Kidney glomerular epithelial cell (primary cell): ENCODE measurements around the gene C19orf18.
"Not testable (repeated sequence)": the region's sequence is repeated elsewhere in the genome, so short reads cannot be mapped to it uniquely, and the experiment has no call there.

ENCODE experiments used
- DNase-seq: peaks from one replicate; lab custom pipeline; 2025; lab: John Stamatoyannopoulos, UW

Gene C19orf18

DNA sequence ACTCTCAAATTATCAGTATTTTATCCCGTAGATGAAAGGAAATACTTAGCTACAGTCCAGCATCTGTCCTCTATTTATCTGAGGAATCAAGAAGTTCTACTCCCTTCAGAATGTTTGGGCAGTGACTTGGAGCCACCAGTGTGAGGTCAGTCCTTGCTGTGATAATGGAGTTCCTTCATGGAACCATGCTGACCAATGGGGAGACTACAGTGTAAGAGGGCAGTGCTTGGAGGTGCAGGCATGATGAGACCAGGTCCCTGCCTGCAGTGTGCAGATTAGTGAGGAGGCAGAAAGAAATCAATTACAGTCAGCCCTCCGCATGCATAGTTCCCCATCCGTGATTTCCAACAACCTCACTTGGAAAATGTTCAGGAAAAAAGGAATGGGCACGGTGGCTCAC is at the start of gene C19orf18:
TSS of gene C19orf18 (minus strand) at position 101 of the 400 bp plus-strand sequence. CDS start 102 bp downstream, outside the sequence.
- no peak for DNase-seq

DNA sequence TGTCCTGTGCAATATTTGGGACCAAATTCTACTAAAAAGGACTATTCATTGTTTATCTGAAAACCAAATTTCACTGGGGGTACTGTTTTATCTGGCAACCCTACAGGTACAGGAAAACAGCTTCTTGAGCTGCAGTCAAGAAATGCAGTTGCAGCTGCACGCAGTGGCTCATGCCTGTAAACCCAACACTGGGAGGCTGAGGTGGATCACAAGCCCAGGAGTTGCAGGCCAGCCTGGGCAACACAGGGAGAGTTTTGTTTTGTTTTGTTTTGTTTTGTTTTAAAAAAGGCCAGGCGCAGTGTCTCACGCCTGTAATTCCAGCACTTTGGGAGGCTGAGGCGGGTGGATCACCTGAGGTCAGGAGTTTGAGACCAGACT is 47.9 kb upstream of the C19orf18 start:
- no peak for DNase-seq

DNA sequence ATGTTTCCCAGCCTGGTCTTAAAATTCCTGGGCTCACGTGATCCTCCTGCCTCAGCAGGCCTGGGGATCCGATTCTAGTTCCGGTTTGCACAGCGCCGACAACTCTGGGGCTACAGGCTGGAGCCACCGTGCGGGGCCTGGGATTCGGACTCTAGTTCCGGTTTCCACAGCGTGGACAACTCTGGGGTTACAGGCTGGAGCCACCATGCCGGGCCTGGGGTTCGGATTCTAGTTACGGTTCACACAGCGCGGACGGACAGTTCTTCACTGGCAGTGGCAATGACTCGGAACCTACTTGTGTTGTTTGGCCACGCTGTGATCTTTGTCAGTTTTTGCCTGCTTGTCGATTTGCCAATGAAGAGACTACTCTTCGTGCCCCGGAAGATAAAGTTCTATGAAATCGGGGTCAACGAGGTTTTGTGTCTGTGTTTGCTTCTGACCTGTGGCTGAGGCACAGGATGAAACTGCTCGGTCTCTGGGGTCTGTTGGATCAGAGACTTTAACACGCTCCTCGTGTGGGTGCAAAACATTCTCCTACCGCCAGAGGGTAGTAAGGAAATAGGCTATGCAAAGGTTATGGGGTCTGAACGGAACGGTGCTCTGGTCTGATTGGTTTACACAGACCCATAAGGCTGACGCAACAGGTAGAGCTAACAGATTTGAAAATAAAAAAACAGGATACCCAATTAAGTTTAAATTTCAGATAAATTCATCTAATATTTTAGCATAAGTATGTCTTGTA is 47.4 kb upstream of the C19orf18 start:
- DNase-seq: no peak

DNA sequence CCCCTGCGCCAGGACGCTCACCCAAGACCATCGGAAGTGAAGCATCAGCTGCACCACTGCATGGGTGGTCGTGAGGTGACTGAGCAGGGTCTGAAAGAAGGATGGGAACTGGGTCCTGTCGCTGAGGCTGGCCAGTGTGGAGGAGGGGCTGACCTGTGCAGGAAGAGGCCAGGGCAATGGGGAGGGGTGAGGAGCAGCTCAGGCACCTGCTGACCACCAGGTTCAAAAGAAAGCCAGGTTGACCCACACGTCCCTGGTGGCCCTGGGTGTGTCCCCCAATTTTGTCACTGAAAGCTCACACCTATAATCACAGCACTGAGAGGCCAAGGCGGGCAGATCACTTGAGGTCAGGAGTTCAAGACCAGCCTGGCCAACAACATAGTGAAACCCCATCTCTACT is 45.8 kb upstream of the C19orf18 start:
- no peak for DNase-seq

DNA sequence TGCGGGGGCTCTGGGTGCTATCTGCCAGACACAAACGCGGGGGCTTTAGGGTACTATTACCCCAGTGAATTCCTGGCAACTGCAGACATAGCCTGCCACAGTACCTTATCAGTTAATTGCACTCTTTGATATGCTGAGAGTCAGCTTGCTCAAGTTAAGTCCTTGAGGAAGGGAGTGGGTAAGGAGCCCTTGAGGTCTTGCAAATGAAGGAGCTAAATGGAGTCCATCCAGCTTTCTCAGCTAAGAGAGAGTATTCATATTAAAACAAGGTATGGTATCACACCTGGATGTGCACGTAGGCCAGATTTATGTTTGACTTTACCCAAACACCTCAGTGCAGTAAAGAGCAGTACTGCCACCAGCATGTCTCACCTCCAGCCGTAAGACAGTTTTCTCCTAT is 39.8 kb upstream of the C19orf18 start:
- no peak for DNase-seq

DNA sequence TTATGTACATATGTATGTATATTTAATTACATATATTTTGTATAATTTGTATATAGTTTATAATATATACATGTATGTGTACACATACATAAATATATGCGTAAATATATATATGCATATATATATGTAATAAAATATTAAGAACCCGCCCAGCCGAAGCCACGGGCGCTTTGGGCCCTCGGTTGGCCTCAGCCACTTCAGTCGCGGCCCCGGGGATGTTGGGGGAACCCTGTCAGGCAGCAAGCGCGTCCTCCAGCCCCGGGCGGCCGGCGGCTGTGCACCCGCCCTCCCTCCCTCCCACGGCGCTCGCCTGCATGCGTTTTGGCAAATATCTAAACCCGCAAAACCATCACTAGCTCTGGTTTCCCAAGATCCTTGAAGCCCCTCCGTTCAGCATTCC is 36.2 kb upstream of the C19orf18 start:
- no peak for DNase-seq

DNA sequence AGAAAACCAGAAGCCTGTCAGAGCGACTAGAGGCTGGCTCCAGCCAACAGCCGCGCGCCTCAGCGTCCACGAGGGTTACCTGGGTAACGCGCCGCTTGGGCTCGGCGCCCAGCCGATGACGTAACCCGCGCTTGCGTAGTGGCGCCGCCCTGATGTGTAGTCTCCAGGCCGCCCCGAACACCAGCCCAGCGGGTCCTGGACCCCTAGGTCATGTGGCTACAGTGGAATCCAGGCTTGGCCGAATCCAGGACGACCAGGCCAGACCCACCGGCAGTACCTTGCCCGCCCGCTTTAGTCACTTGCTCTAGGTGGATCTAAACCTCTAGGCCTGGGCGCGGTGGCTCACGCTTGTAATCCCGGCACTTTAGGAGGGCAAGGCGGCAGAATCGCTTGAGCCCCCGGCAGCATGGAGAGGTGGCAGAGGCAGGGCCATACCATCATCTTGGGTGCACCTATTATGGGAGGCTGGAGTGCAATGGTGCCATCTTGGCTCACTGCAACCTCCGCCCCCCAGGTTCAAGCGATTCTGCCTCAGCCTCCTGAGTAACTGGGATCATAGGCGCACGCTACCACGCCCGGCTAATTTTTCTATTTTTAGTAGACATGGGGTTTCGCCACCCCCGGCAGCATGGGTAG is 35.5 kb upstream of the C19orf18 start:
- peak; percentile 49 for DNase-seq

DNA sequence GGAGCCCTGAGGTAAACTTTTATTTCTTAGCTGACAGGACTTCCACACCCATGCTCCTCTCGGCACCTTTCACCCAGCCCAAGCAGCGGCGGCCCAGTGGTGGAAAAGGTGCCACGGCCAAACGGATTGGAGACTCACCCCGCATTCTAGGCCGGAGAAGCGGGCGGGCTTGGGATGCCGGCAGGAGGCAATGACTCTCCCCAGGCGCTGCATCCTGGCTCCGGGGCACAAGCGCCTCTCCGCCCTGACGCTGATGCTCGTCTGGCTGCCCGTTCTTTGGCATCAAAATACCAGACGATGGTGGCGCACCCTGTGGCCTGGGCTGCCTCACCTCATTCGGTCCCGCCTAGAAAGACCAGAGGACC is 34.9 kb upstream of the C19orf18 start:
- no peak for DNase-seq

DNA sequence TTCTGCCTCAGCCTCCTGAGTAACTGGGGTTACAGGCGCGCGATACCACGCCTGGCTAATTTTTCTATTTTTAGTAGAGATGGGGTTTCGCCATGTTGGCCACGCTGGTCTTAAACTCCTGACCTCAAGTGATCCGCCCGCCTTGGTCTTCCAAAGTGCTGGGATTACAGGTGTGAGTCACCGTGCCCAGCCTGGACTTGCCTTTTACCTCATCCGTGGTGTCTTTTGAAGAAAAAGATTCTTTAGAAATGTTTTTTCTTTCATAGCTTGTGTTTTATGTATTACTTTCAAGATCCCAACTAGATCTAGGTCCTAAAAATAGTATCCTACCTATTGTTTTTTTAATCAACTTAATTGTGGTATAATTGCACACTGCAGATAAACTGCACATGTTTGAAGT is 34.5 kb upstream of the C19orf18 start:
- DNase-seq: not testable (repeated sequence)

DNA sequence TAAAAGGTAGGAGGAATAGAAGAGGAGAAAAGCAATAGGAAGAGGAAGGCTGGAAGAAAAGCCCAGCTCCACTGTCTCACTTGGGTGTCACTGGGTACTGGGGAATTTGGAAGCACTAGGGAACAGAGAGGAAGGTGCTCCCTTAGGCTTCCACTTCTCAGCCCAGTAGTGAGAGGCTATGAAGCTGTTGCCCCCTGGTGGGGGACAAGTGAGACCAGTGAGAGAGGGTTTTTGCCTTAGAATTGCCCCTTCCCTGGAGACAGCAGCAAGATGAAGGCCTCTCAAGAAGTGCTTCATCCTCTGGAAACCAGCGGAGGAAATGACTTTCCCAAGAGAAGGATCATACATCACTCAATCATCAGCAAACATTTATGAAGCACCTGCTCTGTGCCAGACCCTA is 33.0 kb upstream of the C19orf18 start:
- DNase-seq: no peak

DNA sequence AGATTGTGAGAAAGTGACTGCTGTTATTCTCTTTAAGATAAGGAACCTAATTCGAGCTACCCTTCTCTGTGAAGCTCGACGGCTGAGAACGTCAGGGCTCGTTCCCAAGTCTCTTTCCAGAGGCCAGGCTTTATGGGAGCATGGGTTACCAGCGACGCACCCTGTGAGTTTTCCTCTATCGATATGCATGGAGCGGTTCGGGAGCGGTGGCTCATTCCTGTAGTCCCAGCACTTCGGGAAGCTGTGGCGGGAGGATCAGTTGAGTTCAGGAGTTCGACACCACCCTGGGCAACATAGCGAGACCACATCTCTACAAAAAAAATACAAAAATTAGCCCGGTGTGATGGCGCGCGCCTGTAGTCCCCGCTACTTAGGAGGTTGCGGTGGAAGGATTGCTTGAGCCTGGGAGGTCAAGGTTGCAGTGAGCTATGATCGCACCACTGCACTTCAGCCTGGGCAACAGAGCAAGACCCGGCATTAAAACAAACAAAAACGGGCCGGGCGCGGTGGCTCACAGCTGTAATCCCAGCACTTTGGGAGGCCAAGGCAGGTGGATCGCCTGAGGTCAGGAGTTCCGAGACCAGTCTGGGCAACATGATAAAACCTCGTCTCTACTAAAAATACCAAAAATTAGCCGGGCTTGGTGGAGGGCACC is 29.0 kb upstream of the C19orf18 start:
- no peak for DNase-seq

DNA sequence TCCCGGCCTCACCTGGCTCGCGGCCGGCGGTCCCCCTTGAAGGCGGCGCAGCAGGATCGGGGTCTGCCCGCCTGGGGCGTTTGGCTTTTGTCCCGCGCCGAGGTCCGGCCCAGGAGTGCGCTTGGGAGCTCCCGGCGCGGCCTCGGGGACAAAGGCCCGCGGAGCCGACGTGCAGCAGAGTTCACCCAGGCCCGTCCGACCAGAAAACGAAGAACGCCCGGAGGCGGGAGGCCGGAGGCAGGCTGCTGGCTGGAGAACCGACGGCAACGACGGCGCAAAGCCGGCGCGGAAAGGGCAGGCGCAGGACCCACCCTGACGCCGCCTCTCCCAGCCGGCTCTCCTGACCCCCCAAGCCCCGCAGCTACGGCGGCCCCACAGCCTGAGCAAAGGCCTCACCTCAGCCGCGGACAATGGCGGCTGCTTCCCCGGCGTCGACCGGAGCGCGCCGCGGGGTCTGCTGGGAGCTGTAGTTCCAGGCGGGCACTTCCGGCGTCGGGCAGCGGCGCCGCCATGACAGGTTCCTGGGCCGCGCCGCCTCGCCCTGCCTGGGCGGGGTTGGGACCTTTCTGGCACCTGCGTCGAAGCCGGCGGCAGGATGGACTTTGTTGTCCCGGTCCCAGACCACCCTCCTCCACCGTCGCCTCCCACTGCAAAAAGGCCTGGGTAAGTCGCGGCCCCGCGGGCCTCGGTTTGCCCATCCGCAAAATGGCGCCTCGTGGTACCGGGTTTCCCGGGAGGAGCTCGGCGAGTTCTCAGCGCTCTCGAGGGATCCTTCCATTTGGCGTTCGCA is 28.2 kb upstream of the C19orf18 start, which contains the start of gene ZNF606:
TSS of gene ZNF606 (minus strand) at position 437 of the 790 bp plus-strand sequence. CDS start 1,501 bp downstream, outside the sequence.
- DNase-seq: peak; percentile 61

DNA sequence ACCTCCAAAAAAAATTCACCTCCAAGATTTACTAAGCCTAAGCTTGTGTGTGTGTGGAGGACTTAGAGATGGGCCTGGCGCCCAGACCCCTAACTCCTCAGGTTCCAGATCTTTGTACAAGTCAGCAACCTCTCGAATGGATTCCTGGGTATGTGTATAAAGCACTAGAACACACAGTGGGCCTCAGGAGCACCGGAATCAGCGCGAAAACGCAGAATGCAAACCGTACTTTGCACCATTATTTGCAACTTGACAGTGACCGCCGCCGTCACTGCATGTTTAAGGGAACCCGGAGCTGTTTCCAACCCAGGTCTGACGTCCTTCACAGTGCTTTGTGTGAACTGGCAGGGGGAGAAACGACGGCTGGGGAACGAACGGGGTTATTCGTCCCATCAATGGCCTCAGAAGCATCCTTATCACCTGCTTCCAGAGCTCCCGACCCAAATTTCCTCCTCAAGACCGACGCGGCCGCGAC is 27.6 kb upstream of the C19orf18 start:
- DNase-seq: no peak

DNA sequence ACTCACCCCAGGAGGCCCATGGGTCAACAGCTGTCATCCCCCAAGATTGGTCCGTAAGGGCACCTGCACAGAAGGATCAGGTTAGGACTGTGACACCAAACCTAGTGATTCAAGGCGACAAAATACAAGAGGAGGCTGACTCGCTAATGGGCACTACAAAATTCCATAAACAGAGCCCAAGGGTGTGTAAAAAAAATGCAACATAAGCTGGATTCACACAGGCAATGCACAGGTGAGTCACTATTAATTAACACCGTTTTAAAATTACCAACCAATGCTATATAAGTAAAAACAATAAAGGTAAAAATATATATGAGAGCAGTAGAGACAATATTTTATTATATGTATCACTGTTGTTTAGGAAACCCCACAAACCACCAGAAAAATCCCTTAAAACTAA is 26.3 kb upstream of the C19orf18 start:
- no peak for DNase-seq

DNA sequence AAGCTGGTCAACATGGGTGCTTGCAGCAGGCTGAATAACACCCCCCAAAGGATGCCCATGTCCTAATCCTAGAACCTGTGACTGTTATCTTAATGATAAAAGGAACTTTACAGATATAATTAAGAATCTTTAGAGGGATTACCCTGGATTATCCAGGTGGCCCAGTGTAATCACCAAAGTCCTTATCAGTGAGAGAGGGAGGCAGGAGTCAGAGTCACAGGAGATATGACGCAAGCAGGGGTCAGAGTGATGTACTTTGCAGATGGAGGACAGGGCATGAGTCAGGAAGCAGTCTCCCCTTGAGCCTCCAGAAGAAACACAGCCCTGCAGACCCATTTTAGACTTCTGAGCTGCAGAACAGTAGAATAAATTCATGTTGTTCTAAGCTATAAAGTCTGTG is 18.5 kb upstream of the C19orf18 start:
- DNase-seq: no peak

DNA sequence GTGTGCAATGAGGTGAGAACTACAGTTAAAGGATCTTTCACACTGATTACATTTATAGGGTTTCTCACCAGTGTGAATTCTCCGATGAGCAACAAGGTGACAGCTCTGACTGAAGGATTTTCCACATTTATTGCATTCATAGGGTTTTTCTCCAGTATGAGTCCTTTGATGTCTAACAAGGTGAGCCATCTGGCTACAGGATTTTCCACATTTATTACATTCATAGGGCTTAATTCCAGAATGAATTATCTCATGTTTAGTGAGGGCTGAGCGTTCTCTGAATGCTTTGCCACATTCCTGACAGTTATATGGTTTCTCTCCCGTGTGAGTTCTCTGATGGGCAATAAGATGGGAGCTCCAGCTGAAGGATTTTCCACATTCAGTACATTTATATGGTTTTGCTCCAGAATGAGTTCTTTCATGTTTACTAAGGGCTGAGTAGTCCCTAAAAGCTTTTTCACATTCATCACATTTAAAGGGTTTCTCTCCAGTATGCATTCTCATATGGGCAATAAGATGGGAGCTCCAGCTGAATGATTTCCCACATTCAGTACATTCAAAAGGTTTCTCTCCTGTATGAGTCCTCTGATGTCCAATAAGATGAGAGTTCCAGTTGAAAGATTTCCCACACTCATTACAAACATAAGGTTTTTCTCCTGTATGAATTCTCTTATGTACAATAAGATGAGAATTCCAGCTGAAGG is 4.4 kb upstream of the C19orf18 start:
- DNase-seq: no peak

DNA sequence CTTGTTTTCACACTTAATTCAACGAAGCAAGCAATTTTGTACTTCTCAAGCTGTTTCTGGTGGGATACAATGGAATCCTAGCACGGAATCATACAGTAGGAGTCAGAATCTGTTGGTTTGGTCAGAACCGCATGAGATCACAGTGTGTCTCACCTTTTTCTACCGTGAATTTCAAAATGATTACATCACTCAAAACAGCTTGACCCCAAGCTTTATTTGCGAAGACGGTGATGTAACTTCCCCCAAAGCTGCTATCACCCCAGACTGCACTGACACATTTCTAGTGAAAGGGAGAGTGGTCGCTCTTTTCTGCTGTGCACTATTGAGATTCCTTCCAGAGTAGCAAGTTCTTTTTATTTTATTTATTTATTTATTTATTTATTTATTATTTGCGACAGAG is 9.6 kb downstream of the C19orf18 start:
- DNase-seq: no peak

DNA sequence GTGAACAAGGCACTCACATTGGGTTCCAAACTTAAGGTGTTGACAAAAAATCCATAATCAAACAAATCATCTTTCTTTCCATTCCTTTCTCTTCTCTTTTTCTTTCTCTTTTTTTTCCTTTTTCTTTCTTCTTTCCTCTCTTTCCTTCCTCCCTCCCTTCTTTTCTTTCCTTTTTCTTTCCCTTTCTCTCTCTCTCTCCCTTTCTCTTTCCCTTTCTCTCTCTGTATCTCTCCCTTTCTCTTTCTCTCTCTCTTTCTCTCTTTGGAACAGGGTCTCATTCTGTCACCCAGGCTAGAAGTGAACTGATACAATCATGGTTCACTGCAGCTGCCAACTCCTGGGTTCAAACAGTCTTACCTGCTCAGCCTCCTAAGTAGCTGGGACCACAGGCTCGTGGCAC is 12.5 kb downstream of the C19orf18 start:
- DNase-seq: no peak

DNA sequence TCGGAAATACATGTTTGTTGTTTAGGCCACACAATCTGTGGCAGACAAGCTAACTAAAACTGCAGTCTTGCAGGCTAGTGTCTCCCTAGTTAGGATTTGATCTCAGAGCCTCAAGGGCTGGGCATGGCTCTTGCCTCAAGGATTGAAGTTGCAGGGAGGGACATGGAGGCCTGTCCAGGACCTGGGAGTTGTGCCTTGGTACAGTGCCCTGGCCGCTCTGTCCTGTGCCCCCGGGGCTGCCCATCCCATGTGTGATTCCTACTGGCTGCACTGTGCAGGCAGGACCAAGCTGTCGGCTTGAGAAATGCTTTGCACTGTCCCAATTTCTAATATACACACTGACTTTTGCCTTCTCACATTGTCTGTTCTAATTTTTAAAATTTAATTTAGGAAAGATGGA is 19.3 kb downstream of the C19orf18 start:
- DNase-seq: no peak

DNA sequence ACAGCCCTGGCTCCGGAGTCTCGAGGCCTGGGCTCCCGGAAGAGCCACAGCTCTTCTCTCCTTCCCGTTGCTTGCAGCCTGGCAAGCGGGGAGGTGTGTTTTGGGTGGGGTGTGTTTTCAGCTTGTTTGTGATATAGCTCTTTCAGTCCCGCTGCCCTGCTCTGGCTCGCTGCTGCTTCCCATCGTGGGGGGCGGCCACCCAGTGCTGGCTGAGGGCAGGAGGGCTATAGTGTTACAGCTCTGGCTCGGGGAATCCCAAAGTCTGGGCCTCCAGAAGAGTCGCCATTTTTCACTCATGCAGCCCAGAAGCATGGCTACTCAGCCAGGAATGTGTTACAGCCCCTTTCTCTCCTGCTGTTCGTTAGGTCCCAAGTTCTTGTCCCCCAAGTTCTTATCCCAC is 24.6 kb downstream of the C19orf18 start:
- no peak for DNase-seq

DNA sequence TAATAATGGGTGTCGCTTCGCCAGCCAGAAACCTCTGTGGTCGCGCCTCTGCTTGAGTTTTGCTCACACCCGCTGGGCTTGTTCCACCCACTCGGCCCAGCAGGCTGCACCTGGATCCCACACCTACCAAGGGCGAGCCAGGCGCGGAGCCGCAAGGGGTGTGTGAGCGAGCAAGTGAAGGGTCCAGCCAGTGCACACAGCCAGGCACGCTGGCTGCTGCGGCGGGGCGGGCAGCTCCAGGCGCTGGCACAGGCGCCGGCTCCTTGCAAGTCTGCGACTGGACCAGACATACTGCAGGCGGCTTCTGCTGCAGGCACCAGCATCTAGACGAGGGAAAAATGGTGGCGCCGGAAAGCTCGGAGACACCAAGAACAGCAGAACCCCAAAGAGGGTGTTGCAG is 25.0 kb downstream of the C19orf18 start:
- no peak for DNase-seq
